GM21528 (cell line): Measurements from ENCODE around the gene SYT8.
"Not testable (repeated sequence)": the region's sequence is repeated elsewhere in the genome, so short reads cannot be mapped to it uniquely, and the experiment has no call there.

Experiments
- ATAC-seq: cut with Tn5 transposase; IDR thresholded peaks from one replicate; pipeline ENCODE4 v1.9.1; 2021; ENCODE audit warnings: mild to moderate bottlenecking, moderate library complexity; ENCODE audit not compliant: unreplicated experiment, low FRiP score

Gene SYT8

DNA sequence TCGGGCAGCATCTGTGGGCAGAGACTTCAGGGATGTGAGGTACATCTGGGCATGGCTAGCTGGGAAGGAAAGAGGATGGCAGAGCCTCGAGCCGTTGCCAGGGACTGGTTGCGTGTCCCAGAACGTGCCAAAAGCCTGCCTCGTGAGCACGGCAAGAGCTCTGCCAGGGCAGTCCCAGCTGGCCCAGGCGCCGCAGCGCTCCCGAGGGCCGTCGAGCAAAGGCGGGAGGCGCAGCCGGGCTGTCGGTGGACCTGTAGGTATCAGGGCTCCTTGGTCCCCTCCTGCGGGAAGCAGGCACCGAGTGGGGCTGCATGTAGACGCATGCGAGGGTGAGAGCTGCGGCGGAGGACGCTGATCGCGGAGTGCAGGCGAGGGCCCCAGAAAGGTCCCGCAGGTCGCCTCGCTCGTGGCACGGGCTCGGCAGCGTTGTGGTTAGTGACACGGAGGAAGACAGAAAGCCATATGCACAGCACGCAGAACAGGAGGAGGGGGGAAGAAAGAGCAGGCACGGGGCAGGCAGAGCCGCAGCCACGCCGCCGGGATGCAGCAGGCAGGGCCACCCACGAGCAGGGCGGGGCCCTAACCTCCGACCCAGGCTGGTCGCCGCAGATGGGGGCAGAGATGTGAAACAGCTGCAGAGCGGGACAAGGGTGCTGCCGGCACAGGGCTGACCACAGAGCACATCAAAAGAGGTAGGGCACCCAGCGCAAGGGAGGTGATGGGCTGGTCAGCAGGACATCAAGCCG, 36.1 kb downstream of the SYT8 start:
- ATAC-seq, result no peak

DNA sequence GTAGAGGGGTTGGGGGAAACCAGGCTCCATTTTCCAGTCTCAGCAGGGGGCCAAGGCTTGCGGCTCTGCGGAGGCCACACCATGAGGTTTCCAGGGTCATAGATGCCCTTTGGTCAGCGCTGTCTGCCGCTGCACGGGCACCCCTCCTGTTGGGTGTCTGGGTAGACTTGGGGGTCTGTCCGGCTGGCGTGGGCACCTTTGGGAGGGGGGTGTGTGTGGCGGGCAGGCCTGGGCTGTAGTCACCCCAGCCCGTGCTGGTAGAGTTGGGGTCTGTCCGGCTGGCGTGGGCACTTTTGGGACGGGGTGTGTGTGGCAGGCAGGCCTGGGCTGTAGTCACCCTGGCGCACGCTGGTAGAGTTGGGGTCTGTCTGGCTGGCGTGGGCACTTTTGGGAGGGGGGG, 36.7 kb downstream of the SYT8 start:
- no peak for ATAC-seq

- no peak for ATAC-seq
These were observed 37.6 kb downstream of the SYT8 start for GRCh38 chr11:1872267-1872985.

DNA sequence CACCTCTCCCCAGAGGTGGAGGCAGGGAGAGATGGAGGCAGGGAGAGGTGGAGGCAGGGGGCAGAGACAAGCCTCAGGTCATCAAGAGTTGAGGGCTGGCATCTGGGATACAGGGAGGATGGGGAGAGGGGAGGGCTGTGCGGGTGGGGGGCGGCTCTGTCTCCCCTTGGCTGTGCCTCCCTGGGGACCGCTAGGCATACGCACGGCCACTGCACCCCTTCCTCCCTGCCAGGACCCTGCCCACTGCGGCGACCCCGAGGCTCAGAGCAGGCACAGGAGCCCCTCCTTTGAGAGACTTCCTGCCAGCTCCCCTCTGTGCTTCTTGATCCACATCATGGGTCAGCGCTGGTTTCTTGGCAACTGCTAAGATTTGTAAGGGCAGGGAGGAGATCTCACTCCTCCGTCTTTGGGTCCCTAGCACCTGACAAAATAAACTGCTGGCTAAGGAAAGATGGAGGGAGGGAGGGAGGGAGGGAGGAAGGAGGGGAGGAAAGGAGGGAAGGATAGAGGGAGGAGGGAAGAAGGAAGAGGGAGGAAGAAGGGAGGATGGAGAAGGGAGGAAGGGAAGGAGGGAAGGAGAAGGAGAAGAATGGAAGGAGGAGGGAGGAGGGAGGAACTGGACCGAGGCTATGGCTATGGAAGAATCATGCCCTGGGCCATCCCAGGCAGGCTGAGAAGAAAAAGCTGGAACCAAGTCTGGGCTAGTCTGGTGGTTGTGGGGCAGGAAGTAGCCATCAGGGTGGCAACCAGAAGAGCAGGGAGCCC, 38.4 kb downstream of the SYT8 start:
- ATAC-seq, result no peak

DNA sequence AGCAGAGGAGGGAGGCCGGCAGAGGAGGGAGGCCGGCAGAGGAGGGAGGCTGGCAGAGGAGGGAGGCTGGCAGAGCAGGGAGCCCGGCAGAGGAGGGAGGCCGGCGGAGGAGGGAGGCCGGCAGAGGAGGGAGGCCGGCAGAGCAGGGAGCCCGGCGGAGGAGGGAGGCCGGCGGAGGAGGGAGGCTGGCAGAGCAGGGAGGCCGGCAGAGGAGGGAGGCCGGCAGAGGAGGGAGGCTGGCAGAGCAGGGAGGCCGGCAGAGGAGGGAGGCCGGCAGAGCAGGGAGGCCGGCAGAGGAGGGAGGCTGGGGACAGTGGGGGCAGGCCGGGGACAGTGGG, 39.0 kb downstream of the SYT8 start:
- ATAC-seq, result not testable (repeated sequence)

GRCh38 chr11:1874441-1875092, 39.8 kb downstream of the SYT8 start:
- not testable (repeated sequence) for ATAC-seq

- ATAC-seq, result no peak
These were observed 40.5 kb downstream of the SYT8 start for GRCh38 chr11:1875093-1875850.

GRCh38 chr11:1875851-1876301, 41.1 kb downstream of the SYT8 start:
- ATAC-seq, result not testable (repeated sequence)

GRCh38 chr11:1876361-1877063, 41.7 kb downstream of the SYT8 start:
- no peak for ATAC-seq

- no peak for ATAC-seq
These were observed 42.7 kb downstream of the SYT8 start for GRCh38 chr11:1877211-1878136.

GRCh38 chr11:1878137-1879031, 43.6 kb downstream of the SYT8 start:
- no peak for ATAC-seq

- ATAC-seq, result no peak
These were observed 44.7 kb downstream of the SYT8 start for GRCh38 chr11:1879342-1879940.

DNA sequence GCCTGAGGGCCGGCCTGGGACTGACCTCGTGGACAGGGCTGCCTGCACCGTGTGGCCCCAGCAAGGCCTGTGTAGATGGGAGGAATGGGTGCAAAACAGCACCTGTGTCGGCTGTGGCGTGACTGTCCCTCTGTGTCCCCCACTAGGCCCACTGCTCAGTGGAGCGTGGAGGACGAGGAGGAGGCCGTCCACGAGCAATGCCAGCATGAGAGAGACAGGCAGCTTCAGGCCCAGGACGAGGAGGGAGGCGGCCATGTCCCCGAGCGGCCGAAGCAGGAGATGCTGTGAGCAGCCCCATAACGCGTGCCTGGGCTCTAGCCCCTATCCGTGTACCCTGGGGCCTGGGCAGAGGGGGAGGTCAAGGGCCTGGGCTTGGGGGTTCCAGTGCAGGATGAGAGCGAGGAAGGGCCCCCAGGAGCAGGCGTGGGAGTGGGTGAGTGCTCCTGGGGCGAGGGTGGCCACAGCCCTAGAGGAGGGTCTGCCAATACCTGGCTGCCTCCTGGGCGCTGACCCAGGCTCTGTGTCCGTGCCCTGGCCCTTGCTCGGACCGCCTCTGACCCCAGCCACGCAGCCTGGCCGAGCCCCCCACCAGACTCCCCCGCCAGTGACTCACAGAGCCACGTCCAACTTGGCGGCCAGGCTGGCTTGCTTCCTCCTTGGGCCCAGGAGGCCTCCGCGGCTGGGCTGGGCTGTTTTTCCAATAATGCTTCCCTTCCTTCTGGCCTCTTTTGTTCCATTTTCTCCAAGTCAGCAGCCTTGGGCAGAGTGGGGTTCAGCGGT, 45.3 kb downstream of the SYT8 start:
- ATAC-seq, result no peak

DNA sequence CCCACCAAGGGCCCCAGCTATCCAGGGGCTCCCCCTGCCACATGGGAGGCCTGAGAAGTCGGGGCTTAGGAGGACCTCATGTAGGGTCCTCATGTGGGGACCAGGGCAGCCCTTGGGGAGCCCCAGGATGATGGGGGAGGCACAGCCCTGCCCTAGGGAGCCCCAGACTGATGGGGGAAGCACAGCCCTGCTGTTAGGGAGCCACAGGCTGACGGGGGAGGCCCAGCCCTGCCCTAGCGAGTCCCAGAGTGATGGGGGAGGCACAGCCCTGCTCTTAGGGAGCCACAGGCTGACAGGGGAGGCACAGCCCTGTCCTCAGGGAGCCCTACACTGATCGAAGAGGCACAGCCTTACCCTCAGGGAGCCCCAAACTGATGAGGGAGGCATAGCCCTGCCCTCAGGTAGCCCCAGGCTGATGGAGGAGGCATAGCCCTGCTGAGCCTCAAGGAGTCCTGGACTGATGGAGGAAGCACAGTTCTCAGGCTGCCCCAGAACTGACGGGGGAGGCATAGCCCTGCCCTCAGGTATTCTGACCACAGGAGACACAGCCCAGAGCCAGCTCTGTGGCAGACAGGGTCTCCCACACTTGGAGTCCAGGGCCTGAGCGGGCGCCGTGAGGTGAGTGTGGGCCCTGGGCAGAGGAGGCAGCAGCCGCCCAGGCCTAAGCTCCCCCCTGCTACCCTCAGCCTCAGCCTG, 46.1 kb downstream of the SYT8 start:
- ATAC-seq, result no peak

DNA sequence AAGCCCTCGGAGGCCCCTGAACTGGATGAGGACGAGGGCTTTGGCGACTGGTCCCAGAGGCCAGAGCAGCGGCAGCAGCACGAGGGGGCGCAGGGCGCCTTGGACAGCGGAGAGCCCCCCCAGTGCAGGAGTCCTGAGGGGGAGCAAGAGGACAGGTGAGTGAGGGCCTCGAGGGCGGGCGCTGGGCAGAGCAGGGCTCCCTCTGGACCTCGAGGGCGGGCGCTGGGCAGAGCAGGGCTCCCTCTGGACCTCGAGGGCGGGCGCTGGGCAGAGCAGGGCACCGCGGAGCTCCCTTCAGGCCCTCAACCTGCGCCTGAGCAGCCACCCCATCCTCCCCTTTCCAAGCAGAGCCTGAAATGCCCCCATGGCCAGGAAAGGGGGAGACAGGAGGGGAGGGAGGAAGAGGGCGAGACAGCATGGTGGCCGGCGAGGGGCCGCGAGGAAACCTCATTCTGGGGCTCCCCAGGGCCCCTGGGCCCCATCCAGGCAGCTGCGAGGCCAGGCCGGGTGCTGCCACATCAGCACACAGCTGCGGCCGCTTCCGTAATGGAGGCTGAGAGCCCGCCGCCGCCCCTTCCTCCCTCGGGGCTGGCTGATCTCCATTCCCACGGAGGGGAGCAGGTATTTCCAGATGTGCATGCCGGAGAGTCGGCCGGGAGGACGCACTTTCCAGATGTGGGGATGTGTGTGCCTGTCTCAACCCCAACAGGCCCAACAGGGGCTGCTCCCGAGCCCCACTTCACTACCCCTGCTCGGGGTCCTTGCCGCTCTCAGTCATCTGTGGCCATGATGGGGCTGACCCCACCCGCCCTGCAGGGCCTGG, 46.9 kb downstream of the SYT8 start:
- peak; percentile 15 for ATAC-seq
